ENCODE measurements around the gene RGS3. TPM values are rescaled to one million over a fixed set of nuclear protein-coding genes. Genes with fewer than 3 reads are reported as not detected.

RGS3 gene
- total RNA-seq, 3 donors from 2014 or later = 65.9 to 83.8 (median 70.7) TPM

GRCh38 chr9:113474360-113475028, 11.0 kb downstream of the RGS3 start:
- H3K9me3 ChIP-seq = no peaks in the 10 kb centered on the region
- DNase-seq = no peak
- intact Hi-C loops (cut with DNase I, micrococcal nuclease) = no loop called here
- no peaks in the 10 kb centered on the region for H3K36me3 ChIP-seq (ENCODE audit: low read depth)
- no peak overlapping the region for H3K4me3 ChIP-seq
- ATAC-seq = peak; percentile 33
- no peak for TF ChIP-seq CTCF (IDR thresholded peaks at IDR 0.05)
- H3K4me1 ChIP-seq (ENCODE audit: low read depth) = no peaks in the 10 kb centered on the region

GRCh38 chr9:113475031-113475430, 11.5 kb downstream of the RGS3 start:
- Histone ChIP-seq H3K9me3 (no peaks in the 10 kb centered on the region), H3K36me3 (ENCODE audit: low read depth) (no peaks in the 10 kb centered on the region), H3K4me3 (no peak overlapping the region), H3K4me1 (ENCODE audit: low read depth) (no peaks in the 10 kb centered on the region)
- ATAC-seq (no peak), DNase-seq (no peak)
- intact Hi-C loops (cut with DNase I, micrococcal nuclease) = no loop called here
- TF ChIP-seq CTCF (IDR thresholded peaks at IDR 0.05) = no peak

GRCh38 chr9:113475992-113476391, 12.5 kb downstream of the RGS3 start:
- no peaks in the 10 kb centered on the region for H3K4me1 ChIP-seq (ENCODE audit: low read depth)
- no peak for TF ChIP-seq CTCF (IDR thresholded peaks at IDR 0.05)
- ATAC-seq (no peak), DNase-seq (no peak)
- H3K9me3 ChIP-seq = no peaks in the 10 kb centered on the region
- no peak overlapping the region for H3K4me3 ChIP-seq
- intact Hi-C loops (cut with DNase I, micrococcal nuclease) = no loop called here
- no peaks in the 10 kb centered on the region for H3K36me3 ChIP-seq (ENCODE audit: low read depth)

GRCh38 chr9:113476511-113476916, 13.0 kb downstream of the RGS3 start:
- intact Hi-C loops (cut with DNase I, micrococcal nuclease) = no loop called here
- Histone ChIP-seq H3K4me1 (ENCODE audit: low read depth) (no peaks in the 10 kb centered on the region), H3K4me3 (no peak overlapping the region), H3K9me3 (no peaks in the 10 kb centered on the region), H3K36me3 (ENCODE audit: low read depth) (no peaks in the 10 kb centered on the region)
- no peak for TF ChIP-seq CTCF (IDR thresholded peaks at IDR 0.05)
- no peak for DNase-seq
- no peak for ATAC-seq

GRCh38 chr9:113477058-113477457, 13.5 kb downstream of the RGS3 start:
- no peak overlapping the region for H3K4me3 ChIP-seq
- H3K36me3 ChIP-seq (ENCODE audit: low read depth) = no peaks in the 10 kb centered on the region
- intact Hi-C loops (cut with DNase I, micrococcal nuclease) = no loop called here
- TF ChIP-seq CTCF (IDR thresholded peaks at IDR 0.05) = no peak
- no peak for DNase-seq
- H3K4me1 ChIP-seq (ENCODE audit: low read depth) = no peaks in the 10 kb centered on the region
- no peaks in the 10 kb centered on the region for H3K9me3 ChIP-seq
- ATAC-seq = no peak

GRCh38 chr9:113477661-113478060, 14.1 kb downstream of the RGS3 start:
- DNase-seq (no peak), ATAC-seq (no peak)
- H3K9me3 ChIP-seq = no peaks in the 10 kb centered on the region
- H3K36me3 ChIP-seq (ENCODE audit: low read depth) = no peaks in the 10 kb centered on the region
- TF ChIP-seq CTCF (IDR thresholded peaks at IDR 0.05) = no peak
- no peak overlapping the region for H3K4me3 ChIP-seq
- intact Hi-C loops (cut with DNase I, micrococcal nuclease) = no loop called here
- no peaks in the 10 kb centered on the region for H3K4me1 ChIP-seq (ENCODE audit: low read depth)
